22Rv1 (cell line): ENCODE results near the gene ZNF579.

ENCODE experiments used
- CTCF ChIP-seq: fragments of 450-650 bp; IDR thresholded peaks from 2 replicates; pipeline ENCODE4 v1.5.1; 2017; ENCODE audit warnings: mild to moderate bottlenecking
- ZFX ChIP-seq: fragments of 450-650 bp; IDR thresholded peaks from 2 replicates; pipeline ENCODE4 v1.6.1; 2017; ENCODE audit warnings: antibody characterized with exemption, borderline replicate concordance

- TF ChIP-seq CTCF (no peak), ZFX (no peak)
These were observed 50.9 kb downstream of the ZNF579 start for GRCh38 chr19:55529636-55530234.
